Measurements from ENCODE around the gene ADGRG6. TPM values are rescaled to one million over a fixed set of nuclear protein-coding genes. Genes with fewer than 3 reads are reported as not detected.

ADGRG6 gene
- total and polyA plus RNA-seq, 4 donors: 18.7 to 110 (median 45.7) TPM

DNA sequence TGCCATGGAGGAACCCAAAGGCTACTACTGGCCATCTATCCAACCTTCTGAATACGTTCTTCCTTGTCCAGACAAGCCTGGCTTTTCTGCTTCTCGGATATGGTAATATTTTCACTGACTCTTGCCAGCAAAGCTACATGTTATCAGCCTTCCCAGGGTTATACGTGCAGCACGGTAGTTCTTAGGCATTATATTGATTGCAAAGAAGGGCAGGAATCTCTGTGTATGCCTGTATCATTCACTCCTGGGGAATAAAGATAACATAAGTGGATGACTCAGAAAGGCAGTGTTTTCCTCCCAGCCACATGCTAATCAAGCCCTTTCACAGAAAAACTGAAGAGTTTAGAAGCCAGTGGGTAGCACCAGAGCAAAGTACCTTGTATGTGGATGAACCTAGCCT lies 98.7 kb downstream of the ADGRG6 start:
- TF ChIP-seq, protein P1, sequence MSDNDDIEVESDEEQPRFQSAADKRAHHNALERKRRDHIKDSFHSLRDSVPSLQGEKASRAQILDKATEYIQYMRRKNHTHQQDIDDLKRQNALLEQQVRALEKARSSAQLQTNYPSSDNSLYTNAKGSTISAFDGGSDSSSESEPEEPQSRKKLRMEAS (IDR thresholded peaks at IDR 0.05): no peak
- TF ChIP-seq EGR1 (IDR thresholded peaks at IDR 0.05; ENCODE audit: low read depth in 2 of 2): no peak
- TF ChIP-seq, protein P2, sequence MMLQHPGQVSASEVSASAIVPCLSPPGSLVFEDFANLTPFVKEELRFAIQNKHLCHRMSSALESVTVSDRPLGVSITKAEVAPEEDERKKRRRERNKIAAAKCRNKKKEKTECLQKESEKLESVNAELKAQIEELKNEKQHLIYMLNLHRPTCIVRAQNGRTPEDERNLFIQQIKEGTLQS (IDR thresholded peaks at IDR 0.05): no peak
- no peak for TF ChIP-seq JUND (IDR thresholded peaks at IDR 0.05)
- no peak for TF ChIP-seq RAD21 (IDR thresholded peaks at IDR 0.05)
- no peak for TF ChIP-seq SP1 (IDR thresholded peaks at IDR 0.05)
- Histone ChIP-seq H3K9me3 (ENCODE audit: control insufficient read depth in 4 of 4, low read length in 3 of 4) (no peaks in the 10 kb centered on the region), H3K4me3 (ENCODE audit: low read depth in 1 of 3, low read length in 3 of 3) (no peak overlapping the region), H3K9ac (ENCODE audit: low read depth in 1 of 2, low read length in 2 of 2) (no peak overlapping the region), H3K4me1 (ENCODE audit: control insufficient read depth in 4 of 4, insufficient read depth in 4 of 4, low read length in 3 of 4) (peaks cover 2 to 9% (median 5%) of the 10 kb centered on the region in 4 donors), H3K36me3 (ENCODE audit: control insufficient read depth in 4 of 4, insufficient read depth in 3 of 4, low read depth in 1 of 4, low read length in 3 of 4) (peaks cover 0 to 45% (median 35%) of the 10 kb centered on the region in 4 donors), H3K27me3 (ENCODE audit: control insufficient read depth in 4 of 4, insufficient read depth in 4 of 4, low read length in 3 of 4) (no peaks in the 10 kb centered on the region), H3K27ac (ENCODE audit: low read depth in 1 of 2, low read length in 2 of 2) (no peak overlapping the region)
- no peak for DNase-seq (ENCODE audit: low spot score)
- WGBS: 80% methylated on average over 4 of the region's 4 CpGs

DNA sequence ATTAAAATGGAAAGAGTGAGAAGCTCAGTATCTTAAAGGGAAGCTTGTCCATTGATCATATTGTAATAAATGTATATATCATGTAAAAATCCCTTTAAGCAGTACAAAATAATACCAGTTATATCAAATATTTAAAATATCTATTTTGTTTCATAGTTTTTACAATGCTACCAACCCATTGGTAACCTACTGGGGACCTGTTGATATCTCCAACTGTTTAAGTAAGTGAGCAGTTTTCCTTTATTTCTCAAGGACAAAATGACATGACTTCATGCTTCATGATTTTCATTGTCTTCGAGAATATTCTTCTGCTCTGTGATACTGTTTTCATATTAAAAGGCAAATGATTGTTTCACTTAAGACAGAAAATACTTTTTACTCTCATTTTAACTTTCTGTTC lies 100.0 kb downstream of the ADGRG6 start:
- 95% methylated on average over 1 of the region's 1 CpG for WGBS
- Histone ChIP-seq H3K27me3 (ENCODE audit: control insufficient read depth in 4 of 4, insufficient read depth in 4 of 4, low read length in 3 of 4) (no peaks in the 10 kb centered on the region), H3K27ac (ENCODE audit: low read depth in 1 of 2, low read length in 2 of 2) (no peak overlapping the region), H3K4me3 (ENCODE audit: low read depth in 1 of 3, low read length in 3 of 3) (no peak overlapping the region), H3K4me1 (ENCODE audit: control insufficient read depth in 4 of 4, insufficient read depth in 4 of 4, low read length in 3 of 4) (peaks cover 3 to 20% (median 16%) of the 10 kb centered on the region in 4 donors), H3K9ac (ENCODE audit: low read depth in 1 of 2, low read length in 2 of 2) (no peak overlapping the region), H3K36me3 (ENCODE audit: control insufficient read depth in 4 of 4, insufficient read depth in 3 of 4, low read depth in 1 of 4, low read length in 3 of 4) (peaks cover 0 to 38% (median 28%) of the 10 kb centered on the region in 4 donors), H3K9me3 (ENCODE audit: control insufficient read depth in 4 of 4, low read length in 3 of 4) (no peaks in the 10 kb centered on the region)
- TF ChIP-seq RXRA (IDR thresholded peaks at IDR 0.05): no peak
- TF ChIP-seq FOXA2 (IDR thresholded peaks at IDR 0.05): no peak
- no peak for TF ChIP-seq GABPA (IDR thresholded peaks at IDR 0.05 in 1 of 2, conservative IDR thresholded peaks at IDR 0.05 in 1 of 2)
- TF ChIP-seq JUND (IDR thresholded peaks at IDR 0.05): no peak
- TF ChIP-seq, protein P3, sequence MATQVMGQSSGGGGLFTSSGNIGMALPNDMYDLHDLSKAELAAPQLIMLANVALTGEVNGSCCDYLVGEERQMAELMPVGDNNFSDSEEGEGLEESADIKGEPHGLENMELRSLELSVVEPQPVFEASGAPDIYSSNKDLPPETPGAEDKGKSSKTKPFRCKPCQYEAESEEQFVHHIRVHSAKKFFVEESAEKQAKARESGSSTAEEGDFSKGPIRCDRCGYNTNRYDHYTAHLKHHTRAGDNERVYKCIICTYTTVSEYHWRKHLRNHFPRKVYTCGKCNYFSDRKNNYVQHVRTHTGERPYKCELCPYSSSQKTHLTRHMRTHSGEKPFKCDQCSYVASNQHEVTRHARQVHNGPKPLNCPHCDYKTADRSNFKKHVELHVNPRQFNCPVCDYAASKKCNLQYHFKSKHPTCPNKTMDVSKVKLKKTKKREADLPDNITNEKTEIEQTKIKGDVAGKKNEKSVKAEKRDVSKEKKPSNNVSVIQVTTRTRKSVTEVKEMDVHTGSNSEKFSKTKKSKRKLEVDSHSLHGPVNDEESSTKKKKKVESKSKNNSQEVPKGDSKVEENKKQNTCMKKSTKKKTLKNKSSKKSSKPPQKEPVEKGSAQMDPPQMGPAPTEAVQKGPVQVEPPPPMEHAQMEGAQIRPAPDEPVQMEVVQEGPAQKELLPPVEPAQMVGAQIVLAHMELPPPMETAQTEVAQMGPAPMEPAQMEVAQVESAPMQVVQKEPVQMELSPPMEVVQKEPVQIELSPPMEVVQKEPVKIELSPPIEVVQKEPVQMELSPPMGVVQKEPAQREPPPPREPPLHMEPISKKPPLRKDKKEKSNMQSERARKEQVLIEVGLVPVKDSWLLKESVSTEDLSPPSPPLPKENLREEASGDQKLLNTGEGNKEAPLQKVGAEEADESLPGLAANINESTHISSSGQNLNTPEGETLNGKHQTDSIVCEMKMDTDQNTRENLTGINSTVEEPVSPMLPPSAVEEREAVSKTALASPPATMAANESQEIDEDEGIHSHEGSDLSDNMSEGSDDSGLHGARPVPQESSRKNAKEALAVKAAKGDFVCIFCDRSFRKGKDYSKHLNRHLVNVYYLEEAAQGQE (IDR thresholded peaks at IDR 0.05): no peak
- TF ChIP-seq HNF4G (IDR thresholded peaks at IDR 0.05): no peak
- TF ChIP-seq, protein P4, sequence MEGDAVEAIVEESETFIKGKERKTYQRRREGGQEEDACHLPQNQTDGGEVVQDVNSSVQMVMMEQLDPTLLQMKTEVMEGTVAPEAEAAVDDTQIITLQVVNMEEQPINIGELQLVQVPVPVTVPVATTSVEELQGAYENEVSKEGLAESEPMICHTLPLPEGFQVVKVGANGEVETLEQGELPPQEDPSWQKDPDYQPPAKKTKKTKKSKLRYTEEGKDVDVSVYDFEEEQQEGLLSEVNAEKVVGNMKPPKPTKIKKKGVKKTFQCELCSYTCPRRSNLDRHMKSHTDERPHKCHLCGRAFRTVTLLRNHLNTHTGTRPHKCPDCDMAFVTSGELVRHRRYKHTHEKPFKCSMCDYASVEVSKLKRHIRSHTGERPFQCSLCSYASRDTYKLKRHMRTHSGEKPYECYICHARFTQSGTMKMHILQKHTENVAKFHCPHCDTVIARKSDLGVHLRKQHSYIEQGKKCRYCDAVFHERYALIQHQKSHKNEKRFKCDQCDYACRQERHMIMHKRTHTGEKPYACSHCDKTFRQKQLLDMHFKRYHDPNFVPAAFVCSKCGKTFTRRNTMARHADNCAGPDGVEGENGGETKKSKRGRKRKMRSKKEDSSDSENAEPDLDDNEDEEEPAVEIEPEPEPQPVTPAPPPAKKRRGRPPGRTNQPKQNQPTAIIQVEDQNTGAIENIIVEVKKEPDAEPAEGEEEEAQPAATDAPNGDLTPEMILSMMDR (IDR thresholded peaks at IDR 0.05; ENCODE audit: low read depth, low read length, missing input control): no peak
- TF ChIP-seq NR2F2 (IDR thresholded peaks at IDR 0.05): no peak
- TF ChIP-seq, protein P5, sequence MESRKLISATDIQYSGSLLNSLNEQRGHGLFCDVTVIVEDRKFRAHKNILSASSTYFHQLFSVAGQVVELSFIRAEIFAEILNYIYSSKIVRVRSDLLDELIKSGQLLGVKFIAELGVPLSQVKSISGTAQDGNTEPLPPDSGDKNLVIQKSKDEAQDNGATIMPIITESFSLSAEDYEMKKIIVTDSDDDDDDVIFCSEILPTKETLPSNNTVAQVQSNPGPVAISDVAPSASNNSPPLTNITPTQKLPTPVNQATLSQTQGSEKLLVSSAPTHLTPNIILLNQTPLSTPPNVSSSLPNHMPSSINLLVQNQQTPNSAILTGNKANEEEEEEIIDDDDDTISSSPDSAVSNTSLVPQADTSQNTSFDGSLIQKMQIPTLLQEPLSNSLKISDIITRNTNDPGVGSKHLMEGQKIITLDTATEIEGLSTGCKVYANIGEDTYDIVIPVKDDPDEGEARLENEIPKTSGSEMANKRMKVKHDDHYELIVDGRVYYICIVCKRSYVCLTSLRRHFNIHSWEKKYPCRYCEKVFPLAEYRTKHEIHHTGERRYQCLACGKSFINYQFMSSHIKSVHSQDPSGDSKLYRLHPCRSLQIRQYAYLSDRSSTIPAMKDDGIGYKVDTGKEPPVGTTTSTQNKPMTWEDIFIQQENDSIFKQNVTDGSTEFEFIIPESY (IDR thresholded peaks at IDR 0.05): no peak
- TF ChIP-seq HNF4A (conservative IDR thresholded peaks at IDR 0.05): no peak
- TF ChIP-seq, protein P2 (IDR thresholded peaks at IDR 0.05): no peak
- TF ChIP-seq, protein P1 (IDR thresholded peaks at IDR 0.05): no peak
- TF ChIP-seq SP1 (IDR thresholded peaks at IDR 0.05): no peak
- DNase-seq (ENCODE audit: low spot score): no peak

All from liver (tissue), 9 donors.